Aorta (tissue), 5 donors: Measurements from ENCODE around the gene DIAPH3. TPM values are rescaled to one million over a fixed set of nuclear protein-coding genes. Genes with fewer than 3 reads are reported as not detected.

ENCODE experiments used
- ATAC-seq: fragments of 200-7000 bp; cut with Tn5 transposase; one replicate; pipeline ENCODE4 v1.9.1; 2022; ENCODE audit warnings: moderate library complexity; ENCODE audit not compliant: low FRiP score
- DNase-seq, 2 donors: peaks; one replicate each; pipeline ENCODE4 v3.0.0-alpha.2; 2020
- H3K27ac ChIP-seq, 2 donors: one replicate each; pipeline ENCODE4 v1.5.1; 2013; ENCODE audit warnings: low read length in 2 of 2, mild to moderate bottlenecking in 2 of 2, moderate library complexity in 2 of 2, control low read depth in 1 of 2, inconsistent platforms in 1 of 2, low read depth in 1 of 2
- H3K27me3 ChIP-seq, 2 donors: one replicate each; pipeline ENCODE4 v1.6.1; 2013; ENCODE audit warnings: control low read depth in 1 of 2, low read length in 1 of 2, mild to moderate bottlenecking in 1 of 2, moderate library complexity in 1 of 2; ENCODE audit not compliant: insufficient read depth in 2 of 2, control insufficient read depth in 1 of 2
- H3K36me3 ChIP-seq, 2 donors: one replicate each; pipeline ENCODE4 v1.6.1; 2013; ENCODE audit warnings: control low read depth in 1 of 2, low read length in 1 of 2, mild to moderate bottlenecking in 1 of 2; ENCODE audit not compliant: insufficient read depth in 2 of 2, control insufficient read depth in 1 of 2
- H3K4me1 ChIP-seq, 2 donors: one replicate each; pipeline ENCODE4 v1.6.1; 2013; ENCODE audit warnings: low read length in 2 of 2, control low read depth in 1 of 2, mild to moderate bottlenecking in 1 of 2, moderate library complexity in 1 of 2; ENCODE audit not compliant: insufficient read depth in 2 of 2, control insufficient read depth in 1 of 2
- H3K4me3 ChIP-seq, 2 donors: one replicate each; pipeline ENCODE4 v1.5.1; 2013; ENCODE audit warnings: low read length in 2 of 2, control low read depth in 1 of 2, mild to moderate bottlenecking in 1 of 2
- H3K9me3 ChIP-seq: one replicate; pipeline ENCODE4 v1.6.1; 2013; ENCODE audit warnings: mild to moderate bottlenecking, low read length; ENCODE audit not compliant: control insufficient read depth
- WGBS, 2 donors: extraction: QIAGEN DNeasy Blood & Tissue Kit; methylation state at CpG; one replicate each; pipeline ENCODE4 v1.1.7; 2013; 5-methylcytosine and 5-hydroxymethylcytosine counted together
- intact Hi-C, 2 donors: fragments of 100-400 bp; cut with DNase I; formaldehyde crosslinking; loops; one replicate each; pipeline versions ENCODE4 v1.14.2 to v1.15.0; 2022
- polyA plus RNA-seq, 2 donors: library from polyadenylated mRNA; stranded (reverse); fragments of 200-250 nt; gene quantifications; one replicate each; pipeline ENCODE4 v1.2.3, GENCODE V29; 2013
- total RNA-seq, 2 donors: library from RNA; stranded (reverse); fragmentation: NEBNext Ultra II Directional; extraction: Animal tissue kit (Norgen Biotek cat#: 25700); gene quantifications; one replicate each; pipeline ENCODE4 v1.2.1, GENCODE V29; 2021
- donor health status: healthy with polysubstance abuse.
- donor health status: Bipolar disorder and iron deficiency.
- donor health status: DM: no; HTN: no; CAD: no.
- donor health status: DM: no; HTN: no; CAD: no.
- donor health status: DM: yes; HTN: yes; CAD: no.

DIAPH3 gene
- total and polyA plus RNA-seq, 4 donors: 0.13 to 7.5 (median 3.0) TPM

GRCh38 chr13:60035874-60036273, 127.9 kb downstream of the DIAPH3 start:
- no peaks in the 10 kb centered on the region for H3K27me3 ChIP-seq
- WGBS, 2 donors: 93 to 94% methylated on average over 1 of the region's 1 CpG

GRCh38 chr13:60032851-60033250, 130.9 kb downstream of the DIAPH3 start:
- WGBS, 2 donors: 97 to 98% methylated on average over 1 of the region's 1 CpG
- Histone ChIP-seq H3K36me3 (no peaks in the 10 kb centered on the region), H3K27me3 (no peaks in the 10 kb centered on the region), H3K9me3 (no peaks in the 10 kb centered on the region), H3K27ac (no peak overlapping the region), H3K4me1 (peaks cover 0 to 3% of the 10 kb centered on the region in 2 donors), H3K4me3 (no peak overlapping the region)
- intact Hi-C loops: no loop called here
- DNase-seq: no peak
- ATAC-seq: no peak

More at GRCh38 chr13:60035874-60036273, 127.9 kb downstream of the DIAPH3 start:
- DNase-seq (no peak), ATAC-seq (no peak)
- H3K36me3 ChIP-seq: no peaks in the 10 kb centered on the region
- no peaks in the 10 kb centered on the region for H3K9me3 ChIP-seq
- H3K4me3 ChIP-seq: no peak overlapping the region
- H3K27ac ChIP-seq: no peak overlapping the region
- H3K4me1 ChIP-seq: no peaks in the 10 kb centered on the region
- intact Hi-C loops: no loop called here

- H3K4me1 ChIP-seq: peaks cover 0 to 3% of the 10 kb centered on the region in 2 donors
- no peak overlapping the region for H3K4me3 ChIP-seq
- DNase-seq (no peak), ATAC-seq (no peak)
- H3K27me3 ChIP-seq: no peaks in the 10 kb centered on the region
- no peak overlapping the region for H3K27ac ChIP-seq
- H3K9me3 ChIP-seq: no peaks in the 10 kb centered on the region
- 66 to 68% methylated on average over 3 of the region's 3 CpGs for WGBS, 2 donors
- intact Hi-C loops: no loop called here
- H3K36me3 ChIP-seq: no peaks in the 10 kb centered on the region
Observed at GRCh38 chr13:60028021-60028420, 135.7 kb downstream of the DIAPH3 start.

DNA sequence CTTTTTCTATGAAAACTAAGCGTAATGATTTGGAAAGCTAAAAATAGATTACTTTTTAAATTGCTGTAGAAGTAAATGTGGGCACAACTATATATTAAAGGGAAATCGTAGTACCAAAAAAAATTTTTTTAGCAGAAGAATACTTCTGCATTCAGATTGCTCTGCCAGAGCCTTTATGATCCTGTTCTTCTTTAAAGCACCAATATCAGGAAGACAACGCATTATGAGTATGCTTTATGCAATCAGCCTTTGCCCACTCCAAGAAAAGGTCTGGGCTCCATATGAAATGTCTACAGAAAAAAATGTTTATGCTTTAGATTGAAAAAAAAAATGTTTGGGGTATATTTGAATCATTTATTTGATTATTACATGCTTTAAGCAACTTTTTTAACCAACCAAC, 137.4 kb downstream of the DIAPH3 start:
- peaks cover 0 to 3% of the 10 kb centered on the region in 2 donors for H3K4me1 ChIP-seq
- WGBS, 2 donors: 60 to 78% methylated on average over 3 of the region's 3 CpGs
- no peak for ATAC-seq
- H3K9me3 ChIP-seq: no peaks in the 10 kb centered on the region
- H3K27ac ChIP-seq: no peak overlapping the region
- intact Hi-C loops: no loop called here
- no peak for DNase-seq
- H3K27me3 ChIP-seq: no peaks in the 10 kb centered on the region
- no peaks in the 10 kb centered on the region for H3K36me3 ChIP-seq
- H3K4me3 ChIP-seq: no peak overlapping the region

DNA sequence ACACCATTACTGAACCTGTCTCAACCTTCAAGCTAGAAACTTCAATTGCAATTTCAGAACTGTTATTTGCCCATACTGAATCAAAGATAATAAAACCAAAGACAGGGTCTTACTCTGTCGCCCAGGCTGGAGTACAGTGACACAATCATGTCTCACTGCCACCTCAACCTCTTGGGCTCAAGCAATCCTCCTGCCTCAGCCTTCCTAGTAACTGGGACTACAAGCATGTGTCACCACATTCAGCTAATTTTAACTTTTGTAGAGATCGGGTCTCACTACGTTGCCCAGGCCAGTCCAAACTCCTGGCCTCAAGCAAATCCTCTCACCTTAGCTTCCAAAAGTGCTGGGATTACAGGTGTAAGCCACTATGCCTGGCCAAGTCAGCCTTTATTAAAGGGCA, 143.4 kb downstream of the DIAPH3 start:
- Histone ChIP-seq H3K4me1 (no peaks in the 10 kb centered on the region), H3K4me3 (no peak overlapping the region), H3K27me3 (no peaks in the 10 kb centered on the region), H3K36me3 (no peaks in the 10 kb centered on the region), H3K27ac (no peak overlapping the region), H3K9me3 (no peaks in the 10 kb centered on the region)
- DNase-seq (no peak), ATAC-seq (no peak)
- intact Hi-C loops: no loop called here
- 57 to 64% methylated on average over 3 of the region's 3 CpGs for WGBS, 2 donors

DNA sequence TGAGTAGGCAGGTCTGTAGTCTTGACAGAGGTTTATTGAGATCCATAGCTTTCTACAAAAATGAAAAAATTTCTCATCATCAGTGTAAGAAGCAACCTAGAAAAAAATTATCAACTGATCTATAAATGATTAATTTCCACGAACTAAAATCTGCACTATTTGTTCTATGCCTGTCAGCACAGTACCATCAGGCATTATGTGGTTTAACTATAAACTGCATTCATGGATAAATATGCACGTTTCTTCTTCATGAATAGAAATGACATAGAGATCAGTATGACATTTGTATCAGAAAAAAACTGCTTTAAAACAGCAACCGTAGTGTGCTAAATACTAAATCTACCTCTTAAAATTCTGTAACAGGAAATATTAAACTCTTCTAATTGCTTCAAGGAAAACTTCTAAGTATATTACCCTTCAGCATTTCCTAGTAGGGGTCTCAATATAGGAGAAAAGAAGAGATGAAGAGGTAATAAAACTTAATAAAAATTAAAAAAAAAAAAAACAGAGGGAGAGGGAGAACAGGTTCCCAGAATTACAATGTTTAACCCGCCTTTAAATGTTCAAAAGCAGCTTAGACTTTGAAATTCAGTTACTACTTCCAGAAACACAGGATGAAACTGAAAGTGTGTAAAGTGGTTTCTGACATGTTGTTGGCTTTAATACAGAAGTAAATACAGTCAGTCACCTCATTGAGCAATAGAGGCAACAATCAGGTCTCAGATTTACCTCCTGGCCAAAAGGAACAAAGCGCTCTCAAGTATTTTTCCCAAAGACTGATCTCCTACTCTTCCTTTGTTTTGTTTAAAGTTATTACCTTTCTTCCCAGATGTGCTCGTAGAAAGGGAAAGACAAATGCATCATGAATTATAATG, 144.4 kb downstream of the DIAPH3 start:
- Histone ChIP-seq H3K4me1 (no peaks in the 10 kb centered on the region), H3K36me3 (no peaks in the 10 kb centered on the region), H3K27me3 (no peaks in the 10 kb centered on the region), H3K4me3 (no peak overlapping the region), H3K9me3 (no peaks in the 10 kb centered on the region), H3K27ac (no peak overlapping the region)
- 32 to 36% methylated on average over 6 of the region's 6 CpGs for WGBS, 2 donors
- intact Hi-C loops: no loop called here
- no peak for ATAC-seq
- DNase-seq: no peak

GRCh38 chr13:60018536-60018935, 145.2 kb downstream of the DIAPH3 start:
- no peaks in the 10 kb centered on the region for H3K4me1 ChIP-seq
- DNase-seq (no peak), ATAC-seq (no peak)
- H3K9me3 ChIP-seq: no peaks in the 10 kb centered on the region
- no peaks in the 10 kb centered on the region for H3K36me3 ChIP-seq
- H3K27me3 ChIP-seq: no peaks in the 10 kb centered on the region
- no peak overlapping the region for H3K27ac ChIP-seq
- no peak overlapping the region for H3K4me3 ChIP-seq
- intact Hi-C loops: no loop called here
- 72 to 78% methylated on average over 1 of the region's 1 CpG for WGBS, 2 donors

GRCh38 chr13:60016229-60016628, 147.5 kb downstream of the DIAPH3 start:
- H3K4me3 ChIP-seq: no peak overlapping the region
- no peaks in the 10 kb centered on the region for H3K4me1 ChIP-seq
- intact Hi-C loops: no loop called here
- no peaks in the 10 kb centered on the region for H3K9me3 ChIP-seq
- H3K36me3 ChIP-seq: no peaks in the 10 kb centered on the region
- DNase-seq (no peak), ATAC-seq (no peak)
- WGBS, 2 donors: 93 to 96% methylated on average over 4 of the region's 4 CpGs
- H3K27ac ChIP-seq: no peak overlapping the region
- H3K27me3 ChIP-seq: no peaks in the 10 kb centered on the region

DNA sequence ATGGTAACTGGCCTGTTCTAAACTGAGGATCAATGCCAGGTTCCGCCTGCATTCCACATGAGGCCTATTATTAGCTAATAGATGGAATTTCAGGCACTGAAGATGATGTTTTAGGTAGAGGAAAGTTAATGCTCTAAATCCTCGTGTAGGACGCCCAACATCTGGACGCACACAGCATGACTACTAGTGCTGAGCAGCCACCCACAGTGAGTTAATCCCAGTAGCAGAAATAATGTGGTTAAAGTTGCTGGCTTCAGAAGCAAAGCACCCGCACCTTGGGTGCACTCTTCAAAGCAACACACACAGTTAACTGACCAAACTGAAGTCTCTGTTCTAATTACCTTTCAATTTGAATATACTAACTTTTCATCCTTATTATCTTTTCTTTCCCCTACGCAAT, 150.6 kb downstream of the DIAPH3 start:
- Histone ChIP-seq H3K4me3 (no peak overlapping the region), H3K4me1 (no peaks in the 10 kb centered on the region), H3K27ac (no peak overlapping the region), H3K9me3 (no peaks in the 10 kb centered on the region), H3K27me3 (no peaks in the 10 kb centered on the region), H3K36me3 (no peaks in the 10 kb centered on the region)
- WGBS, 2 donors: 86 to 91% methylated on average over 6 of the region's 6 CpGs
- ATAC-seq: no peak
- intact Hi-C loops: no loop called here
- no peak for DNase-seq
